NCI-H460 (cell line): ENCODE data around the gene ZNF607. TPM values are rescaled to one million over a fixed set of nuclear protein-coding genes. Genes with fewer than 3 reads are reported as not detected.

Experiments
- DNase-seq: peaks from one replicate; pipeline ENCODE4 v3.0.0-alpha.2; 2016; ENCODE audit warnings: low read depth; ENCODE audit errors: extremely low read depth
- small RNA-seq, 2 experiments: library from RNA; depleted of rRNA; stranded (forward); fragments of <200 nt; gene quantifications; one replicate each; pipeline ENCODE3, GENCODE V24; 2014
- total RNA-seq: library from RNA; depleted of rRNA; stranded (reverse); fragments of >200 nt; shearing (Covaris generic); gene quantifications from 2 replicates; pipeline ENCODE4 v1.2.3, GENCODE V29; 2014; rRNA removed

Gene ZNF607
- total RNA-seq, 1 experiment from 2014 or later: 3.6 TPM

- DNase-seq: peak; percentile 12
These were observed 64.8 kb downstream of the ZNF607 start for GRCh38 chr19:37654629-37655300.

- no peak for DNase-seq
These were observed 65.4 kb downstream of the ZNF607 start for GRCh38 chr19:37654118-37654517.

Small RNAs within 50 kb of the gene (small RNA-seq; reads per million reads assigned to genes)
- 0 reads per million in 2 experiments for gene SELENOKP1

Other genes with a start within 250 kb of the ZNF607 start
- gene ZNF793, start 212.8 kb downstream of the ZNF607 start, total RNA-seq: 0.22 and 0.55 TPM in 2 replicates
- gene ZNF571, start 125.0 kb downstream of the ZNF607 start, total RNA-seq: 3.4 and 4.1 TPM in 2 replicates
- gene ZNF540, start 124.9 kb downstream of the ZNF607 start, total RNA-seq: 0.30 and 0.61 TPM in 2 replicates
- 7.7 and 14.1 TPM in 2 replicates for gene ZFP30, start 64.3 kb downstream of the ZNF607 start, total RNA-seq
- 4.1 and 4.4 TPM in 2 replicates for gene ZNF573, start 59.8 kb upstream of the ZNF607 start, total RNA-seq
- gene WDR87, start 186.8 kb upstream of the ZNF607 start, total RNA-seq: not detected in 2 replicates
- gene SIPA1L3, start 187.4 kb upstream of the ZNF607 start, total RNA-seq: 3.4 and 3.9 TPM in 2 replicates